ENCODE measurements around the gene RALGDS.

- TF ChIP-seq ZNF335 (tag by site-specific recombination; conservative IDR thresholded peaks at IDR 0.05) (no peak), ZNF175 (tag by site-specific recombination; IDR thresholded peaks at IDR 0.05) (no peak), ZNF518A (tag by site-specific recombination; conservative IDR thresholded peaks at IDR 0.05; ENCODE audit: low read depth) (no peak), ZNF549 (tag by site-specific recombination; IDR thresholded peaks at IDR 0.05) (no peak), CTCF (tag by site-specific recombination; IDR thresholded peaks at IDR 0.05) (no peak), ZNF37A (tag by site-specific recombination; IDR thresholded peaks at IDR 0.05) (no peak), ZNF248 (tag by site-specific recombination; IDR thresholded peaks at IDR 0.05) (no peak), ZBTB26 (tag by site-specific recombination; optimal IDR thresholded peaks at IDR 0.05) (no peak), BCL6B (tag by site-specific recombination; IDR thresholded peaks at IDR 0.05) (no peak), ZEB2 (tag by site-specific recombination; IDR thresholded peaks at IDR 0.05) (no peak), ZNF394 (tag by site-specific recombination; IDR thresholded peaks at IDR 0.05; ENCODE audit: borderline replicate concordance) (no peak)
These were observed 30.9 kb downstream of the RALGDS start for GRCh38 chr9:133090187-133090586.
